ENCODE measurements around the gene GYPA.

DNA sequence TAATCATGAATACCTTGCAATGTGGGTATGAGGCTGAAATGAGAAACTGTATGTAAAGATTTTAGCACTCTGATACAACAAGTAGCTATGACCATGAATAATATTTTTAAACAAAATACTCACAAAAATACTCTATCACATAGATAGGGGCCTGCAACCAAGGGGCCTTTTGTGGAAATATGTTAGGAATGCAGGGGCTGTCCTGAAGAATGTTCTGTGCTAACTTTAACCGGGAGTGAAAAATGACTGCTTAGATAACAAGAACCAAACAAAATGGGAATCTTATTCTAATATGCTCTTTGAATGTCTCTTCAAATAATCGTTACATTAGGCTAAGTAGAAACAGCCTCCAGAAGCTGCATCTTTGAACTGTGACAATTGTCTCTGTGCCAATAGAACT lies 37.9 kb upstream of the GYPA start:
- TF ChIP-seq ZNF677 (tag by site-specific recombination; IDR thresholded peaks at IDR 0.05), result no peak
- TF ChIP-seq ZNF600 (tag by site-specific recombination; IDR thresholded peaks at IDR 0.05), result no peak
- no peak for TF ChIP-seq BCL11A (tag by site-specific recombination; IDR thresholded peaks at IDR 0.05; ENCODE audit: low read depth)
- TF ChIP-seq, protein P1, sequence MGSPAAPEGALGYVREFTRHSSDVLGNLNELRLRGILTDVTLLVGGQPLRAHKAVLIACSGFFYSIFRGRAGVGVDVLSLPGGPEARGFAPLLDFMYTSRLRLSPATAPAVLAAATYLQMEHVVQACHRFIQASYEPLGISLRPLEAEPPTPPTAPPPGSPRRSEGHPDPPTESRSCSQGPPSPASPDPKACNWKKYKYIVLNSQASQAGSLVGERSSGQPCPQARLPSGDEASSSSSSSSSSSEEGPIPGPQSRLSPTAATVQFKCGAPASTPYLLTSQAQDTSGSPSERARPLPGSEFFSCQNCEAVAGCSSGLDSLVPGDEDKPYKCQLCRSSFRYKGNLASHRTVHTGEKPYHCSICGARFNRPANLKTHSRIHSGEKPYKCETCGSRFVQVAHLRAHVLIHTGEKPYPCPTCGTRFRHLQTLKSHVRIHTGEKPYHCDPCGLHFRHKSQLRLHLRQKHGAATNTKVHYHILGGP (tag by site-specific recombination; IDR thresholded peaks at IDR 0.05), result no peak
- TF ChIP-seq, protein P2, sequence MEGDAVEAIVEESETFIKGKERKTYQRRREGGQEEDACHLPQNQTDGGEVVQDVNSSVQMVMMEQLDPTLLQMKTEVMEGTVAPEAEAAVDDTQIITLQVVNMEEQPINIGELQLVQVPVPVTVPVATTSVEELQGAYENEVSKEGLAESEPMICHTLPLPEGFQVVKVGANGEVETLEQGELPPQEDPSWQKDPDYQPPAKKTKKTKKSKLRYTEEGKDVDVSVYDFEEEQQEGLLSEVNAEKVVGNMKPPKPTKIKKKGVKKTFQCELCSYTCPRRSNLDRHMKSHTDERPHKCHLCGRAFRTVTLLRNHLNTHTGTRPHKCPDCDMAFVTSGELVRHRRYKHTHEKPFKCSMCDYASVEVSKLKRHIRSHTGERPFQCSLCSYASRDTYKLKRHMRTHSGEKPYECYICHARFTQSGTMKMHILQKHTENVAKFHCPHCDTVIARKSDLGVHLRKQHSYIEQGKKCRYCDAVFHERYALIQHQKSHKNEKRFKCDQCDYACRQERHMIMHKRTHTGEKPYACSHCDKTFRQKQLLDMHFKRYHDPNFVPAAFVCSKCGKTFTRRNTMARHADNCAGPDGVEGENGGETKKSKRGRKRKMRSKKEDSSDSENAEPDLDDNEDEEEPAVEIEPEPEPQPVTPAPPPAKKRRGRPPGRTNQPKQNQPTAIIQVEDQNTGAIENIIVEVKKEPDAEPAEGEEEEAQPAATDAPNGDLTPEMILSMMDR (tag by site-specific recombination; IDR thresholded peaks at IDR 0.05), result no peak
- no peak for TF ChIP-seq ZNF530 (tag by site-specific recombination; IDR thresholded peaks at IDR 0.05; ENCODE audit: low read depth)
- TF ChIP-seq GLI4 (tag by site-specific recombination; IDR thresholded peaks at IDR 0.05), result no peak
- TF ChIP-seq, protein P3, sequence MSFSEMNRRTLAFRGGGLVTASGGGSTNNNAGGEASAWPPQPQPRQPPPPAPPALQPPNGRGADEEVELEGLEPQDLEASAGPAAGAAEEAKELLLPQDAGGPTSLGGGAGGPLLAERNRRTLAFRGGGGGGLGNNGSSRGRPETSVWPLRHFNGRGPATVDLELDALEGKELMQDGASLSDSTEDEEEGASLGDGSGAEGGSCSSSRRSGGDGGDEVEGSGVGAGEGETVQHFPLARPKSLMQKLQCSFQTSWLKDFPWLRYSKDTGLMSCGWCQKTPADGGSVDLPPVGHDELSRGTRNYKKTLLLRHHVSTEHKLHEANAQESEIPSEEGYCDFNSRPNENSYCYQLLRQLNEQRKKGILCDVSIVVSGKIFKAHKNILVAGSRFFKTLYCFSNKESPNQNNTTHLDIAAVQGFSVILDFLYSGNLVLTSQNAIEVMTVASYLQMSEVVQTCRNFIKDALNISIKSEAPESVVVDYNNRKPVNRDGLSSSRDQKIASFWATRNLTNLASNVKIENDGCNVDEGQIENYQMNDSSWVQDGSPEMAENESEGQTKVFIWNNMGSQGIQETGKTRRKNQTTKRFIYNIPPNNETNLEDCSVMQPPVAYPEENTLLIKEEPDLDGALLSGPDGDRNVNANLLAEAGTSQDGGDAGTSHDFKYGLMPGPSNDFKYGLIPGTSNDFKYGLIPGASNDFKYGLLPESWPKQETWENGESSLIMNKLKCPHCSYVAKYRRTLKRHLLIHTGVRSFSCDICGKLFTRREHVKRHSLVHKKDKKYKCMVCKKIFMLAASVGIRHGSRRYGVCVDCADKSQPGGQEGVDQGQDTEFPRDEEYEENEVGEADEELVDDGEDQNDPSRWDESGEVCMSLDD (tag by site-specific recombination; IDR thresholded peaks at IDR 0.05), result no peak
